ENCODE measurements around the gene CDC20. TPM values are rescaled to one million over a fixed set of nuclear protein-coding genes. Genes with fewer than 3 reads are reported as not detected.

Gene CDC20
- total and polyA plus RNA-seq, 10 of the 15 experiments (the other 5 are each of a cell fraction or from before 2014, with no cell fraction given): 36.3 to 347 (median 150) TPM

DNA sequence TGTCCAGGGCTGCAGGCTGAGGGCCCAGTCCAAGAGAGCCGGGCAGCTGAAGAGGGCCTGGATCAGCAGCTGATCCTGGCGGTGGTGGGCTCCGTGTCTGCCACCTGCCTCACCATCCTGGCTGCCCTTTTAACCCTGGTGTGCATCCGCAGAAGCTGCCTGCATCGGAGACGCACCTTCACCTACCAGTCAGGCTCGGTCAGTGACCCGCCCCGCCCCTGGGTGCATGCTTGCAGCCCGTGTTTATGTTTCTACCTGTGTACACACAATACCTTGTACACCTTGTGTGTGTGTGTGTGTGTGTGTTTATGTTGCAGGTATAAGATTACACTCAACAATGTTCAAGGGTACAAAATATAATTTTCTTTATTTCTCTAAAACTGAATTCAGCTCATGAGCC, 45.0 kb upstream of the CDC20 start:
- no peaks in the 10 kb centered on the region for H3K9me3 ChIP-seq (replicated peaks; ENCODE audit: control insufficient read depth, insufficient read depth, low read length)
- SMC1A ChIA-PET (ENCODE audit: uncharacterized antibody, unreplicated experiment): no interaction called here
- CTCF ChIA-PET: no interaction called here
- no peak overlapping the region for H3K4me3 ChIP-seq
- no peak overlapping the region for H3K9ac ChIP-seq (ENCODE audit: control insufficient read depth, insufficient read depth, low read length)
- BruUV-seq (replicated peaks): no TSS peak
- no peaks in the 10 kb centered on the region for H3K27me3 ChIP-seq (replicated peaks in 1 of 2; ENCODE audit: control insufficient read depth in 2 of 2, insufficient read depth in 2 of 2, low read length in 1 of 2)
- H3K79me2 ChIP-seq (ENCODE audit: control insufficient read depth, insufficient read depth, low read length): no peaks in the 10 kb centered on the region
- FAIRE-seq (no peak), ATAC-seq (no peak), DNase-seq (ENCODE audit: low read depth, low spot score) (no peak)
- no peaks in the 10 kb centered on the region for H4K20me1 ChIP-seq (ENCODE audit: control insufficient read depth, insufficient read depth)
- H3K4me2 ChIP-seq (ENCODE audit: control insufficient read depth, insufficient read depth): no peak overlapping the region
- no peaks in the 10 kb centered on the region for H3K4me1 ChIP-seq (ENCODE audit: control insufficient read depth, insufficient read depth, low read length)
- in situ Hi-C loops (cut with MboI): no loop called here
- POLR2A ChIA-PET: no interaction called here
- TF ChIP-seq TARDBP (IDR thresholded peaks at IDR 0.05; ENCODE audit: borderline replicate concordance): no peak
- TF ChIP-seq MLLT1 (IDR thresholded peaks at IDR 0.05): no peak
- no peak for TF ChIP-seq NR2F1 (conservative IDR thresholded peaks at IDR 0.05)
- TF ChIP-seq NBN (IDR thresholded peaks at IDR 0.05): no peak
- TF ChIP-seq, protein P1, sequence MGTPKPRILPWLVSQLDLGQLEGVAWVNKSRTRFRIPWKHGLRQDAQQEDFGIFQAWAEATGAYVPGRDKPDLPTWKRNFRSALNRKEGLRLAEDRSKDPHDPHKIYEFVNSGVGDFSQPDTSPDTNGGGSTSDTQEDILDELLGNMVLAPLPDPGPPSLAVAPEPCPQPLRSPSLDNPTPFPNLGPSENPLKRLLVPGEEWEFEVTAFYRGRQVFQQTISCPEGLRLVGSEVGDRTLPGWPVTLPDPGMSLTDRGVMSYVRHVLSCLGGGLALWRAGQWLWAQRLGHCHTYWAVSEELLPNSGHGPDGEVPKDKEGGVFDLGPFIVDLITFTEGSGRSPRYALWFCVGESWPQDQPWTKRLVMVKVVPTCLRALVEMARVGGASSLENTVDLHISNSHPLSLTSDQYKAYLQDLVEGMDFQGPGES (IDR thresholded peaks at IDR 0.05): no peak
- TF ChIP-seq ETV6 (conservative IDR thresholded peaks at IDR 0.05 in 1 of 2, IDR thresholded peaks at IDR 0.05 in 1 of 2; ENCODE audit: borderline replicate concordance in 1 of 2, low read depth in 1 of 2): no peak
- TF ChIP-seq SP1 (IDR thresholded peaks at IDR 0.05; ENCODE audit: low read depth, low read length): no peak
- no peak for TF ChIP-seq CHD1 (IDR thresholded peaks at IDR 0.05; ENCODE audit: low read depth, low read length)
- no peak for TF ChIP-seq CREB1 (IDR thresholded peaks at IDR 0.05; ENCODE audit: low read depth)
- TF ChIP-seq POLR2A (IDR thresholded peaks at IDR 0.05; ENCODE audit: low read depth, low read length): no peak
- no peak for TF ChIP-seq BMI1 (IDR thresholded peaks at IDR 0.05; ENCODE audit: borderline replicate concordance)
- TF ChIP-seq FOXK2 (IDR thresholded peaks at IDR 0.05): no peak
- TF ChIP-seq SMARCA5 (IDR thresholded peaks at IDR 0.05): no peak
- no peak for TF ChIP-seq ZNF24 (IDR thresholded peaks at IDR 0.05)
- TF ChIP-seq SREBF2 (IDR thresholded peaks at IDR 0.05; ENCODE audit: low read length): no peak
- H3K27ac ChIP-seq (ENCODE audit: control insufficient read depth, insufficient read depth): no peak overlapping the region
- H2AFZ ChIP-seq (ENCODE audit: control insufficient read depth, low read depth, low read length): no peak overlapping the region
- RAD21 ChIA-PET (ENCODE audit: unreplicated experiment): no interaction called here
- WGBS (ENCODE audit: insufficient coverage, insufficient replicate concordance, low lambda C conversion rate, missing lambda C conversion rate): 50% methylated on average over 10 of the region's 10 CpGs
- intact Hi-C loops (cut with micrococcal nuclease; ENCODE audit: unreplicated experiment): no loop called here
- no peaks in the 10 kb centered on the region for H3K36me3 ChIP-seq (ENCODE audit: control insufficient read depth in 2 of 2, insufficient read depth in 2 of 2, low read length in 1 of 2)

Data from GM12878 (cell line).